PC-3 (cell line): ENCODE results near the gene ARMC12.

ENCODE experiments used
- EZH2 ChIP-seq: fragments of 300-600 bp; sonication (generic); IDR thresholded peaks from one replicate; pipeline ENCODE4 v1.6.1; 2017; ENCODE audit warnings: antibody characterized with exemption, mild to moderate bottlenecking, low read length; ENCODE audit not compliant: unreplicated experiment
- EZH2phosphoT487 ChIP-seq: fragments of 300-600 bp; sonication (generic); IDR thresholded peaks from 2 replicates; pipeline ENCODE4 v1.6.1; 2018; ENCODE audit warnings: mild to moderate bottlenecking, antibody characterized with exemption, low read length, borderline replicate concordance
- TF ChIP-seq, protein P1 (sequence below): fragments of 300-600 bp; sonication (generic); conservative IDR thresholded peaks from 2 replicates; pipeline ENCODE4 v1.5.1; 2017; ENCODE audit warnings: antibody characterized with exemption, low read depth, mild to moderate bottlenecking, low read length

GRCh38 chr6:35751594-35751993 lies 14.8 kb downstream of the ARMC12 start:
- TF ChIP-seq, protein P1, sequence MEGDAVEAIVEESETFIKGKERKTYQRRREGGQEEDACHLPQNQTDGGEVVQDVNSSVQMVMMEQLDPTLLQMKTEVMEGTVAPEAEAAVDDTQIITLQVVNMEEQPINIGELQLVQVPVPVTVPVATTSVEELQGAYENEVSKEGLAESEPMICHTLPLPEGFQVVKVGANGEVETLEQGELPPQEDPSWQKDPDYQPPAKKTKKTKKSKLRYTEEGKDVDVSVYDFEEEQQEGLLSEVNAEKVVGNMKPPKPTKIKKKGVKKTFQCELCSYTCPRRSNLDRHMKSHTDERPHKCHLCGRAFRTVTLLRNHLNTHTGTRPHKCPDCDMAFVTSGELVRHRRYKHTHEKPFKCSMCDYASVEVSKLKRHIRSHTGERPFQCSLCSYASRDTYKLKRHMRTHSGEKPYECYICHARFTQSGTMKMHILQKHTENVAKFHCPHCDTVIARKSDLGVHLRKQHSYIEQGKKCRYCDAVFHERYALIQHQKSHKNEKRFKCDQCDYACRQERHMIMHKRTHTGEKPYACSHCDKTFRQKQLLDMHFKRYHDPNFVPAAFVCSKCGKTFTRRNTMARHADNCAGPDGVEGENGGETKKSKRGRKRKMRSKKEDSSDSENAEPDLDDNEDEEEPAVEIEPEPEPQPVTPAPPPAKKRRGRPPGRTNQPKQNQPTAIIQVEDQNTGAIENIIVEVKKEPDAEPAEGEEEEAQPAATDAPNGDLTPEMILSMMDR = no peak
- TF ChIP-seq EZH2phosphoT487 (no peak), EZH2 (no peak)
